ENCODE measurements around the gene LPP. TPM values are rescaled to one million over a fixed set of nuclear protein-coding genes. Genes with fewer than 3 reads are reported as not detected.

LPP gene
- total and polyA plus RNA-seq, 9 of the 15 experiments (the other 6 are each of a cell fraction or from before 2014, with no cell fraction given), result 0.07 to 0.18 TPM; not detected in 7

DNA sequence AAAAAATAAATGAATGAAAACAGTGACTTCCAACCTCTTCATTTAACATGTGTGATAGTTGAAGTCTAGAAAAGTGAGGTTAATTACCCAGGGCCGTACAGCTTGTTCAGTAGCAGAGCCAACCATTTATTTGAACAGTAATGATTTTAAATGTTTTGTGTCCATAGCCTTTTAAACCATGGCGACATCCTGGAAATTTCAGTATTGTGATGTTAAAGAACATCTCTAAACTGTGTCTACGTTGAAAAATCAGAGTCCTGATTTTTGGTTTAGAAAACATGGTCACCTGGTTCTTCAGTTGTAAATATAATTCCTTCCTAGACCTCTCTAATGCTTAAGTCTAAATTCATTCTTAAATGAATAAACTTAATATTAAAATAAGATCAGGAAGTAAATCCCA, 14.2 kb downstream of the LPP start:
- Histone ChIP-seq H3K27me3 (ENCODE audit: control insufficient read depth in 2 of 2, insufficient read depth in 2 of 2, low read length in 2 of 2) (no peaks in the 10 kb centered on the region; a peak in 1 of 5 replicates), H4K20me1 (replicated peaks; ENCODE audit: control insufficient read depth, insufficient read depth, low read length) (no peaks in the 10 kb centered on the region), H3K9me1 (ENCODE audit: control insufficient read depth, insufficient read depth, low read length) (no peaks in the 10 kb centered on the region), H3K4me2 (ENCODE audit: insufficient read depth, low read length) (no peak overlapping the region), H3K4me3 (no peak overlapping the region), H3K9ac (ENCODE audit: insufficient read depth in 1 of 2, low read depth in 2 of 2, low read length in 2 of 2) (no peak overlapping the region), H3K27ac (ENCODE audit: extremely low read depth, low read depth, low read length) (no peak overlapping the region), H3K79me2 (ENCODE audit: control insufficient read depth, insufficient read depth, low read length) (no peaks in the 10 kb centered on the region), H2AFZ (ENCODE audit: low read depth, low read length) (no peak overlapping the region), H3K36me3 (ENCODE audit: control insufficient read depth, insufficient read depth, low read length) (no peaks in the 10 kb centered on the region), H3K4me1 (replicated peaks in 1 of 2; ENCODE audit: control insufficient read depth in 2 of 2, insufficient read depth in 2 of 2, low read length in 2 of 2) (no peaks in the 10 kb centered on the region), H3K9me3 (replicated peaks; ENCODE audit: control insufficient read depth, insufficient read depth, low read depth, low read length) (no peaks in the 10 kb centered on the region)
- DNase-seq (ENCODE audit: extremely low read depth in 1 of 4, low spot score in 3 of 4), result no peak
- intact Hi-C loops (cut with micrococcal nuclease) (no loop called here), in situ Hi-C loops (cut with MboI) (no loop called here)
- ChIA-PET POLR2A (no interaction called here), CTCF (ENCODE audit: low intra/inter-chr PET ratio) (no interaction called here)
- WGBS (ENCODE audit: insufficient coverage, low coverage, missing lambda C conversion rate), result 3% methylated on average over 3 of the region's 3 CpGs
- no peak for TF ChIP-seq PTBP1 (IDR thresholded peaks at IDR 0.05; ENCODE audit: low read depth, low read length)
- no peak for TF ChIP-seq SOX6 (IDR thresholded peaks at IDR 0.05)
- no peak for TF ChIP-seq ZBTB1 (CRISPR knock-in tag; IDR thresholded peaks at IDR 0.05; ENCODE audit: borderline replicate concordance, low read depth)
- TF ChIP-seq, protein P1, sequence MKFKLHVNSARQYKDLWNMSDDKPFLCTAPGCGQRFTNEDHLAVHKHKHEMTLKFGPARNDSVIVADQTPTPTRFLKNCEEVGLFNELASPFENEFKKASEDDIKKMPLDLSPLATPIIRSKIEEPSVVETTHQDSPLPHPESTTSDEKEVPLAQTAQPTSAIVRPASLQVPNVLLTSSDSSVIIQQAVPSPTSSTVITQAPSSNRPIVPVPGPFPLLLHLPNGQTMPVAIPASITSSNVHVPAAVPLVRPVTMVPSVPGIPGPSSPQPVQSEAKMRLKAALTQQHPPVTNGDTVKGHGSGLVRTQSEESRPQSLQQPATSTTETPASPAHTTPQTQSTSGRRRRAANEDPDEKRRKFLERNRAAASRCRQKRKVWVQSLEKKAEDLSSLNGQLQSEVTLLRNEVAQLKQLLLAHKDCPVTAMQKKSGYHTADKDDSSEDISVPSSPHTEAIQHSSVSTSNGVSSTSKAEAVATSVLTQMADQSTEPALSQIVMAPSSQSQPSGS (CRISPR knock-in tag; IDR thresholded peaks at IDR 0.05), result no peak
- TF ChIP-seq SMC3 (conservative IDR thresholded peaks at IDR 0.05; ENCODE audit: insufficient read depth, low read depth, low read length), result no peak
- TF ChIP-seq FOXJ3 (CRISPR knock-in tag; IDR thresholded peaks at IDR 0.05), result no peak
- no TSS peak for BruUV-seq (replicated peaks)
- FAIRE-seq, result no peak
- no peak for ATAC-seq

DNA sequence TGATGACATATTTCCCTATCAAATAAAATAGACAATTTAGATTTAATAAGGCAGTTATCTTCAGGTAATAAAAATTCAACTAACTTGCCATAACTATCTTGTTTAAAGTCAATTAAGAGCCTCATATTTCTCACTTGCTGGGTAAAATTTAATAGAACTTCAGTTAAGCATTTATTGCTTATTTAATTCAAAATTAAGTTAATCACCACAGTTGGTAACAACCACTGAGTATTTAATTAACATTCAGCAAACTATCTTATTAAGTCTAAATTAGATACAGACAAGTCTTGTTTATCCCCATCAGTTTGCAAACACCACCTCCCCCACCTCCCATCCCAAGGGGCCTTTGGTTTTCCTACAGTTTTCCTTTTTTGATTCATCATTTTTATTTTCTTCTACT, 14.7 kb downstream of the LPP start:
- CTCF ChIA-PET (ENCODE audit: low intra/inter-chr PET ratio), result no interaction called here
- Histone ChIP-seq H3K9ac (ENCODE audit: insufficient read depth in 1 of 2, low read depth in 2 of 2, low read length in 2 of 2) (no peak overlapping the region), H3K4me2 (ENCODE audit: insufficient read depth, low read length) (no peak overlapping the region), H3K36me3 (ENCODE audit: control insufficient read depth, insufficient read depth, low read length) (no peaks in the 10 kb centered on the region), H3K9me1 (ENCODE audit: control insufficient read depth, insufficient read depth, low read length) (no peaks in the 10 kb centered on the region), H4K20me1 (replicated peaks; ENCODE audit: control insufficient read depth, insufficient read depth, low read length) (no peaks in the 10 kb centered on the region), H3K4me1 (replicated peaks in 1 of 2; ENCODE audit: control insufficient read depth in 2 of 2, insufficient read depth in 2 of 2, low read length in 2 of 2) (no peaks in the 10 kb centered on the region), H3K4me3 (no peak overlapping the region), H3K9me3 (replicated peaks; ENCODE audit: control insufficient read depth, insufficient read depth, low read depth, low read length) (no peaks in the 10 kb centered on the region), H3K27me3 (ENCODE audit: control insufficient read depth in 2 of 2, insufficient read depth in 2 of 2, low read length in 2 of 2) (no peaks in the 10 kb centered on the region; a peak in 1 of 5 replicates), H3K27ac (ENCODE audit: extremely low read depth, low read depth, low read length) (no peak overlapping the region), H3K79me2 (ENCODE audit: control insufficient read depth, insufficient read depth, low read length) (no peaks in the 10 kb centered on the region), H2AFZ (ENCODE audit: low read depth, low read length) (no peak overlapping the region)
- no TSS peak for BruUV-seq (replicated peaks)
- no peak for DNase-seq (ENCODE audit: extremely low read depth in 1 of 4, low spot score in 3 of 4)
- ATAC-seq, result no peak
- intact Hi-C loops (cut with micrococcal nuclease) (no loop called here), in situ Hi-C loops (cut with MboI) (no loop called here)
- no peak for FAIRE-seq
- POLR2A ChIA-PET, result no interaction called here
- no peak for TF ChIP-seq PHB (CRISPR knock-in tag; IDR thresholded peaks at IDR 0.05)
- TF ChIP-seq ETV1 (tag; conservative IDR thresholded peaks at IDR 0.05; ENCODE audit: low read depth), result no peak
- no peak for TF ChIP-seq ARHGAP35 (IDR thresholded peaks at IDR 0.05; ENCODE audit: partially characterized antibody)
- TF ChIP-seq KDM2B (CRISPR knock-in tag; IDR thresholded peaks at IDR 0.05), result no peak
- TF ChIP-seq NBN (IDR thresholded peaks at IDR 0.05; ENCODE audit: low read depth), result no peak
- TF ChIP-seq SLC30A9 (CRISPR knock-in tag; IDR thresholded peaks at IDR 0.05), result no peak
- TF ChIP-seq ARID1B (IDR thresholded peaks at IDR 0.05), result no peak
- TF ChIP-seq BHLHE40 (IDR thresholded peaks at IDR 0.05; ENCODE audit: low read length), result no peak
- TF ChIP-seq HCFC1 (IDR thresholded peaks at IDR 0.05; ENCODE audit: low read depth, low read length), result no peak
- TF ChIP-seq BRD9 (IDR thresholded peaks at IDR 0.05; ENCODE audit: low read depth, partially characterized antibody), result no peak
- TF ChIP-seq, protein P2, sequence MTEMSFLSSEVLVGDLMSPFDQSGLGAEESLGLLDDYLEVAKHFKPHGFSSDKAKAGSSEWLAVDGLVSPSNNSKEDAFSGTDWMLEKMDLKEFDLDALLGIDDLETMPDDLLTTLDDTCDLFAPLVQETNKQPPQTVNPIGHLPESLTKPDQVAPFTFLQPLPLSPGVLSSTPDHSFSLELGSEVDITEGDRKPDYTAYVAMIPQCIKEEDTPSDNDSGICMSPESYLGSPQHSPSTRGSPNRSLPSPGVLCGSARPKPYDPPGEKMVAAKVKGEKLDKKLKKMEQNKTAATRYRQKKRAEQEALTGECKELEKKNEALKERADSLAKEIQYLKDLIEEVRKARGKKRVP (CRISPR knock-in tag; IDR thresholded peaks at IDR 0.05), result no peak

Data from K562 (cell line).